GM18870 (cell line): ENCODE results near the gene SPATA1.
"Not testable (repeated sequence)": the region's sequence is repeated elsewhere in the genome, so short reads cannot be mapped to it uniquely, and the experiment has no call there.

Source experiments
- ATAC-seq: cut with Tn5 transposase; IDR thresholded peaks from one replicate; pipeline ENCODE4 v1.9.1; 2021; ENCODE audit warnings: moderate library complexity; ENCODE audit not compliant: unreplicated experiment

Gene SPATA1

DNA sequence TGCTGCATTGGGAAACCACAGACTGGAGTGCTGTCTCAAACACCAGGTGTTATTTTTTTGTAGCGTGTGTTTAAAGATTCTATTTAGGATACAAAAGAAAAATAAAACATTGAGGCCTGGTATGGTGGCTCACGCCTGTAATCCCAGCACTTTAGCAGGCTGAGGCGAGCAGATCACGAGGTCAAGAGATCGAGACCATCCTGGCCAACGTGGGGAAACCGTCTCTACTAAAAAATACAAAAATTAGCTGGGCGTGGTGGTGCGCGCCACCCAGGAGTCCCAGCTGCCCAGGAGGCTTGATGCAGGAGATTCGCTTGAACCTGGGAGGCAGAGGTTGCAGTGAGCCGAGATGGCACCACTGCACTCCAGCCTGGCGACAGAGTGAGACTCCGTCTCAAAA, 1.7 kb downstream of the SPATA1 start:
- ATAC-seq: not testable (repeated sequence)

DNA sequence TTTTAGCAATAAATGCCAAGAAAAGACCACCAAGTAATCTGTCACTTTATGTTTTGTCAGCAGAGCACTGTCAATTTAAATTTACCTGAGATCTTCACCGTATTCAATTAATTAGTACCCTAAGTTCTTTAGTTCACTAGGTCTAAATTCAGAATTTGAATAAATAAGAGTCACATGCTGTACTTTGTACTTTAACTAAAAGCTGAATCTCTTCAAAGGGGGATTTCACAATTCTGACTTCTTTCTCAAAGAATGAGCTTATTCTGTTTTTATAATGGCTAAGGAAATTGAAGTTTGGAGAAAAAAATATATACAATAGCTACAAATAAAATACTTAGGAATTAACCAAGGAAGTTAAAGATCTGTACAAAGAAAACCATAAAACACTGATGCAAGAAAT, 2.3 kb downstream of the SPATA1 start:
- ATAC-seq: no peak

DNA sequence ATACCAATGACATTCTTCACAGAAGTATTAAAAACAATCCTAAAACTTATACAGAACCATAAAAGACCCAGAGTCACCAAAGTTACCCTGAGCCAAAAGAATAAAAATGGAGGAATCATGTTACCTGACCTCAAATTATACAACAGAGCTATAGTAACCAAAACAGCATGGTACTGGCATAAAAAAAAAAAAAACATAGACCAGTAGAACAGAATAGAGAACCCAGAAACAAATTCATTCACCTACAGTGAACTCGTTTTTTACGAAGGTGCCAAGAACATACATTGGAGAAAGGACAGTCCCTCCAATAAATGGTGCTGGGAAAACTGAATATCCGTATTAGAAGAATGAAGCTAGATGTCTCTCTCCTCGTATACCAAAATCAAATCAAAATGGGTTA, 2.8 kb downstream of the SPATA1 start:
- ATAC-seq: no peak

DNA sequence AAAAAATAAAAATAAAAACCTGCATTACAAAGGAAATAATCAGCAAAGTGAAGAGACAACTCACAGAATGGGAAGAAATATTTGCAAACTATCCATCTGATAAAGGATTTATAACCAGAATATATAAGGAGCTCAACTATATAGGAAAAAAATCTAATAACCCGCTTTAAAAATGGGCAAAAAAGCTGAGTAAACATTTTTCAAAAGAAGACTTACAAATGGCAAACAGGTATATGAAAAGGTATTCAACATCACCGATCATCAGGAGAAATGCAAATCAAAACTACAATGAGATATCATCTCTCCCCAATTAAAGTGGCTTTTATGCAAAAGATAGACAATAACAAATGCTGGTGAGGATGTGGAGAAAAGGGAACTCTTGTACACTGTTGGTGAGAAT, 4.0 kb downstream of the SPATA1 start:
- no peak for ATAC-seq

DNA sequence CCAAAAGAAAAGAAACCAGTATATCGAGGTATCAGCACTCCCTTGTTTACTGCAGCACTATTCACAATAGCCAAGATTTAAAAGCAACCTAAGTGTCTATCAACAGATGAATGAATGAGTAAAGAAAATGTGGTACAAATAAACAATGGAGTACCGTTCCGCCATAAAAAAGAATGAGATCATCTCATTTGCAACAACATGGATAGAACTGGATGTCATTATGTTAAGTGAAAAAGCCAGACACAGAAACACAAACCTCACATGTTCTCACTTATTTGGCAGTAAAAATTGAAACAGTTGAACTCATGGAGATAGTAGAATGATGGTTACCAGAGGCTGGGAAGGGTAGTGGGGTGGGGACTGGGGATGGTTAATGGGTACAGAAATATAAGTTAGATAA, 4.5 kb downstream of the SPATA1 start:
- ATAC-seq: no peak

DNA sequence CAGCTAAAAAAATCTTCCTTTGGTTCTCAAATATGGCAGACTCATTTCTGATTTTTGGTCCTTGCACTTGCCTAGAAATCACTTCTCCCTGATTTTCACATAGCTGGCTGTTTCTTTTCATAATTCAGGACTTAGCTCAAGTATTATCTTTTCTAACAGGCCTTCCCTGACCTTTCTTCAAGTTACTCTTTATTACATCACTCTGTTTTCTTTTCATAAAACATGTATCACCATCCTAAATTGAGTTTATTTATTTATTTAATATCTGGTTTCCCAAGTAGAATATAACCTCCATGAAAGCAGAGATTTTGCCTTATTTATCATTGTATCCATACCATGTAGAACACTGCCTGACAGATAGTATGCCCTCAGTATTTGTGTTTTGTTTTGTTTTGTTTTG, 18.4 kb downstream of the SPATA1 start:
- ATAC-seq: no peak

DNA sequence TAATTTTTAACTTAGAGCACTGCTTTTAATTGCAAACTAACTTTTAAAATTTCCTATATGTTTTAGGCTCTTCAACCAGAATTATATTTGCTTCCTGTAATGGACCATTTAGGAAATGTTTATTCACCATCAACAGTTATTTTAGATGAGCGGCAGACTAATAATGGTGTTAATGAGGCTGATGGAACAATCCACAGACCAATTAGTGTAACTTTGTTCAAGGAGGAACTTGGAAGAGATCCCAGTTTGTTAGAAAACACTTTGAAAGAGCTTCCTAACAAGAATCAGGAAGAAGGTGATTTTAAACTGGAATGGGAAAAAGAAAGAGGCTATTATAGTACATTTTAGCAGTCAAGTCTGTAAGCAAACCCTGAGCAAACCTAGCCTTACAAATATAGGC, 19.6 kb downstream of the SPATA1 start:
- ATAC-seq: no peak

DNA sequence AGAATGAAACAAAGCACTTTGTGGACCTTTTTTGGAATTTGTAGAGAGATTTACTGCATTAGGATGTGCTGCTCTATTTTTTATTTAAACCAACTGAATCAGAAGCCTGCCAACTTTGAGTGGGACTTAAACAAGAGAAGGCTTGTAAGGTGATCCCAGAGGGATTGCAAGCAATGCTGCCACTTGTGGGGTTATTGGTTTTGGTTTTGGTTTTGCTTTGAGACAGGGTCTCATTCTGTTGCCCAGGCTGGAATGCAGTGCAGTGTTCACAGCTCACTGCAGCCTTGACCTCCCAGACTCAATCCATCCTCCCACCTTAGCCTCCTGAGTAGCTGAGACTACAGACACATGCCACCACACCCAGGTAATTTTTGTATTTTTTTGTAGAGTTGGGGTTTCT, 32.4 kb downstream of the SPATA1 start:
- peak; percentile 75 for ATAC-seq

DNA sequence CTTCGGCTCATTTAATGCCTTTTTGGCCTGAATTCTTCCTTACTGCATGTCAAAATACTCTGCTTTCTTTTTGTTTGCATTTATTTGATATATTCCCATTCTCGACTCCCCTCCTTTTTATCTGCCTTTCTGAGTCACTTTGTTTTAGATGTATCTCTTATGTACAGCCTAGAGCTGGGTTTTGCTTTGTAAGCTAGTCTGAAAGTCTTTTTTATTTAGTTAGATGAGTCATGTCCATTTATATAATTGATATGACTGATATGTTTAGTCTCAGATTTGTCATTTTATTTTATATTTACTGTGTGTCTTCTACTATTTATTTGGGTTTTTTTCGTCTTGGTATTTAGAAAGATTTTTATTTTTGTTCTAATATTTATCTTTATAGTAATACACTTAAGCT, 33.8 kb downstream of the SPATA1 start:
- no peak for ATAC-seq

DNA sequence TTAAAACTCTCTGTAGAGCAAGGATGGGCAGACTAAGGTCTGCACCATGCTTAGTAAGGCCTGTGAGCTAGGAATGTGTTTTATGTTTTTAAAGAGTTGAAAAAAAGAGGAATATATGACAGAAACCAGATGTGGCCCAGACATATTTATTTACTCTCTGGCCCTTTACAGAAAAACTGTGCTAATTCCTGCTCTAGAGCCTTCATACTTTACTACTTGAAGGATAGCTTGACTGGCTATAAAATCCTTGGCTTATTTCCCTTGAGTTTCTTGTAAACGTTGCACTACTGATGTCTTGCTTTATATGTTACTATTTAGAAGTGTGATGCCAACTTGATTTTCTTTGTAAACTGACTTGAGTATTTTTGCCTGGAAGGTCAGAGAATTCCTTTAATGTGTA, 34.6 kb downstream of the SPATA1 start:
- no peak for ATAC-seq

DNA sequence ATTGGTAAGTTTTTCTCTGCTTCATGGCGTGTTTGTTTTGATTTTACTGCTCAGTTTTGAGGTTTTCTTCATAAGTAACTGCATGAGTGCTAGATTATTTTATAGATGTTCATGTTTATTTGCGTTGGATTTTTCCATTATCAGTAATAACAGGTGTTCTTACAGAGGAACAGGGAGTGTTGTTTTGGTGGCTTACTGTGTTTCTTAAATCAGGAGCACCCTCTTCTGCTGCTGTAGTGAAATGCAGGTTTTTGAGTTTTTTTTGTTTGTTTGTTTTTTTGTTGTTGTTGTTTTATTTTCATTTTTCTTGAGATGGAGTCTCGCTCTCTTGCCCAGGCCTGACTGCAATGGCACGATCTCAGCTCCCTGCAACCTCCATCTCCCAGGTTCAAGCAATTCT, 35.5 kb downstream of the SPATA1 start:
- ATAC-seq: no peak

DNA sequence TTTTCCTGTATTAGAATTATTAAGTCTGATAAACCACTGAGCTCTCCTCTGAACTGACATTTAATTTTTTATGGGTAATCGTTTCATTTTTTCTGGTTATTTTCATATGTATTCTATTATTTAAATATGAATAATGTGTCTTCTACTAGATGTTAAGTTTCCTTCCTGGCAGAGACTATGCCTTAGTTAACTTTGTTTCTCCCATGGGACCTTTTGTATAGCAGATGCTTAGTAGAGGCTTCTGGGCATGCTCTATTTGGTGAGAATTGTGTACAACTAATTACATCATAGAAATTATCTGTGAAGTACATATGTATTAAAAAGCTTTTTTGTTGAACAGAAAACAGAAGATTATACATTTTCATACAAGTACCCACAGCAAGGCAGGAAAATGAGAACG, 44.6 kb downstream of the SPATA1 start:
- ATAC-seq: no peak

DNA sequence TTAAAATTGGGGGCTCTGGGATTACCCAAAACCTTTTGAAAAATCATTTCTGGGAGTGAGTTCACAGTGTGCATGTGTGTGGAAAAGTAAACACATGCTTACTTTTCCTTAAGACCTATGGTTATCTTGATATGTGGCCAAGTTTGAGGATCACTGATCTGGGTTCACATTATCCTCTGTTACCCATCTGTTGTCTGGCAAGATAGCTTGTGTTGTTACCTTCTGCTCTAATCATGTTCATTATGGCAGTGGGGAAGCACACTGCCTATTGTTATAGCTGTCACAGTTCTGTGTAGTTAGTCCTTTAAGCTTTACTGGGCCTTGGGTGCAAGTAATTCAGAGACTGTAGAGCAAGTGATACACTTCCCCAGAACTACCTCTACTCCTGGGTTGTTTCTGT, 63.0 kb downstream of the SPATA1 start:
- ATAC-seq: no peak

DNA sequence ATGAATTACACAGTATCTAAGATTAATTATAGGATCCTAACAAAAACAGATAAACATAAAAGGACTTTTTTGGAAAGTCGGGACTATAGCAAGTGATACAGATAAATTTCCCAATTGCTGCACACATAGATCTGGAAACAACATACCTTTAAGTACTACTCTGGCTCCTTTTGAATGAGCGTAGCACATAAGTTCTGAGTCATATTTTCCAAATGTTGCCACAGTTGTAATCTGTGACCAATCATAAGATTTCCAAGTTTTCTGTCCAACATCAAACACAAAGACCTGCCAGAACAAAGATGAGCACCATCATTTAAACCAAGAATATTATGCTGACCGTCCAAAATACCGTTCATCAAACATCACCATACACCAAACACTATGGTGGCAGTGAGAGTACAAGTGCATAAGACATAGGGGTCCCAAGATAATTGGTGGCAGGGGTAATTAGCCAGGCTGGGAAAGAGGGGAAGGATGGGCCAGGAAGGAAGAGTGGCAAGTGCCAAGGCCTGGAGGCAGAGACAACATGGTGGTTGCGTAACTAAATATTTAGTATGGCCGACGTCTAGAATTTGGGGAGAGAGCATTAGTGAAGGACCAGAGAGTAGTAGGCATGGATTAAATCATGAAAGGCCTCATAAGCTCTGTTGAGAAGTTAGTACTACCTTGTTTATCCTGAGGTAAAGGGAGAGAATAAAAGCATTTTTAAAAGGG, 64.4 kb downstream of the SPATA1 start:
- ATAC-seq: no peak

DNA sequence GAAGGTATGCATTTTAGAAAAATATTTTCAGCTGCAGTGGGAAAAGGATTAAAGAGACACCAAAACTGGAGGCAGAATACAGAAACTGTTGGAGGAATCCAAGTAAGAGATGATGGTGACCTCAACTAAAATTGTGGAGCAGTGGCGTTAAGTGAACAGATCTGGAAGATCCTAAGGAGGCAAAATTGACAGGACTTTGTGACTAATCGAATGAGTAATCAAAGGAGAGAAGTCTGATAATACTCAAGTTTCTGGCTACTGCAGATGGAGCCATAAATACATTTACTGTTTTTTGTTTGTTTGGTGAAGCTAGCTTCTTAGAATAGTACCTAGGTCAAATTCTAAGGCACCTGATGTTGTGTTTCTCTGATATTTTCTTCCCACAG, 65.0 kb downstream of the SPATA1 start:
- ATAC-seq: no peak

DNA sequence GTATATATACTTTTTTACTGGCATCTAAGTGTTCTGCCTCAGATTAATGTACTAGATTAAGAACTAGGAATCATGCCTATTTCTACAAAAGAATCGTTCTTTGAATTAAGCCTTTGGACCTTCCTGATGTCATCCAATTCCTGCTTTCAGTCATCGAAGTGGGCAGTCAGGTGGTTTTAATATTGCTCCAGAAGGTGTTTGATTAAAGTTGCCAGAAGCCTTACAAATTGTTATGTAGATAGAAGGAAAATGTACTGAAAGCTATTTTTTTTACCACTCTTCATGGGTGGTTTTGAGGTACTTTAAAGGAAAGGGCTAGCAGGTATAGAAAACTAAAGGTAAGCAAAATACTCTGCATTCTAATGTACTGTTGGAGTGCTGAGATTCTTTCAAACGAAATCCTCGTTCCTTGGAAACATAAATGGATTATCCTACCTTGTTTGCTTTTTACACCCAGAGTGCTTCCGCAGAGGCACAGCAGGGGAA, 67.3 kb downstream of the SPATA1 start:
- ATAC-seq: no peak

DNA sequence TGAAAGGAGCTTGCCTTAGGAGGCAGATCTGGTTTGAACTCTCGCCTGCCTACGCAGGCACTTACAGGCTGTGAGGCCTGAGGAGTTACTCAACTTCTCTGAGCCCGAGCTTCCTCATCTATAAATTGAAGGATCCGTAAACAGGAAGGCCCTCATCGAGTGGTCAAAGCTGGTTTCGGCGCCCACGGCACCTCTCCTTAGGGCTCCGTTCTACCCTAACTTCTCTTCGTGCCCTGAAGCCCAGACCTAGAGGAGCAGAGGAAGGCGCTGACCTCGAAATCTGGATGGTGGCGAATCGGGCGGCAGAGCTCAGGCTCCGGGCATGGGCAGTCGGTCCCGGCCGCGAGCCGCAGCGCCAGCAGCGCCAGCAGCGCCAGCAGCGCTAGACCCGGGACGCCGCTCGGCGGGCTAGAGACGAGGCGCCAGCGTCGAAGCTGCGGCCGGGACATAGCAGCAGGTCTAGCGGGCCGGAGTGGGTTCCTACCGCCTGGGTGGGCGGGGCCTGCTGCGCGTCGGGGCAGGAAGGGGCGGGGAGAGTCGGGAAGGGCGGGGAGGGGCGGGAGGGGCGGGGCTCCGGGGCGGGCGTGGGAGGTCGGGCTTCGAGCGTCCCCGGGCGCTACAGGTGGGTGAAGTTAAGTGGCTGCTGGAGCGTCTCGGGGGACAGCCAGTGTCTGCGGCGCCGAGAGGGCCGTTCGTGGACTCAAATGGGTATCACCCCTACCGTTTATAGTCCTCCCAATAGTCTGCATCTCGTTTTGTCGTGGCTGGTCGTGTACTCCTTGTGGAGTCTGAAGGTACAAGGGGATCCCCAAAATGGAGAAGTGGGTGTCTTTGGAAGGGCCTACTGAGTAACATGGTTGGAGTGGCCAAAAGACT, 68.0 kb downstream of the SPATA1 start, which contains the start of gene CTBS:
Gene CTBS (minus strand): TSS at position 474 of the 876 bp plus-strand sequence. CDS start 25 bp downstream, at position 449.
- peak; percentile 53 for ATAC-seq

DNA sequence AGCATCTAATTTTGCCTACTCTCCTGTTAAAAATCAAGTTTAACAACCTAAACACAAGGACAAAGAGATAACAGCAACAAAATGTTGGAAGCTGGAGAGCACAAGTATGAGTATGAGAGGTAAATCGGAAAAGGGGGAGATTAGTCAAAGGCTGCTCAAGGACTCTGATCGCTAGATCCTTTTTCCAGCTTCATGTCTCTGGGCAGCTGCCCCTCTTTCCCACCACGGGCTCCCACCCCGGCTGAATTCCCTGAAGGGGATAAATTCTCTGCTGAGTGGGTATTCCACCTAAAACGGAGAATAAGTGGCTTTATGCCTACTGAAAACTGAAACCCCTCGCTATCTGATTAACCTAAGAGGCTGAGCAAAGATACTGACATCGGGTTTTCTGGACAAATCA, 68.8 kb downstream of the SPATA1 start:
- ATAC-seq: no peak

DNA sequence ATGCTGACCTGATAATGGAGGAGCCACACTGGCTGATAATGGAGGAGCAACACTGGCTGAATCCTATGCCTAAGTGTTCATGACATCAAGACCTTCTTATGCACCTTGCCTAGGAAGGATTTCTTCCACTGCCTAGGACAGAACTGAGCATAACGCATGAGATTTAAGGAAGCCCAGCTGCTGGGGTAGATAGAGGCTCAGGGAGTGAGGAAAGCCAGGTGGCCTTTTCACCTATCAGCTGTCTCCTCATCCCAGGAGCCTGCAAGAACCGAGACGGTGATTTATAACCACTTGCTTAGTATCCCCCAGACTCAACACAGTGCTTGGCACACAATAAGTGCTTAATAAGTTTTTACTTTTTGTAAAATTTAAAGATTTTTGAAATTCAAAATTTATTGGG, 75.5 kb downstream of the SPATA1 start:
- ATAC-seq: no peak

DNA sequence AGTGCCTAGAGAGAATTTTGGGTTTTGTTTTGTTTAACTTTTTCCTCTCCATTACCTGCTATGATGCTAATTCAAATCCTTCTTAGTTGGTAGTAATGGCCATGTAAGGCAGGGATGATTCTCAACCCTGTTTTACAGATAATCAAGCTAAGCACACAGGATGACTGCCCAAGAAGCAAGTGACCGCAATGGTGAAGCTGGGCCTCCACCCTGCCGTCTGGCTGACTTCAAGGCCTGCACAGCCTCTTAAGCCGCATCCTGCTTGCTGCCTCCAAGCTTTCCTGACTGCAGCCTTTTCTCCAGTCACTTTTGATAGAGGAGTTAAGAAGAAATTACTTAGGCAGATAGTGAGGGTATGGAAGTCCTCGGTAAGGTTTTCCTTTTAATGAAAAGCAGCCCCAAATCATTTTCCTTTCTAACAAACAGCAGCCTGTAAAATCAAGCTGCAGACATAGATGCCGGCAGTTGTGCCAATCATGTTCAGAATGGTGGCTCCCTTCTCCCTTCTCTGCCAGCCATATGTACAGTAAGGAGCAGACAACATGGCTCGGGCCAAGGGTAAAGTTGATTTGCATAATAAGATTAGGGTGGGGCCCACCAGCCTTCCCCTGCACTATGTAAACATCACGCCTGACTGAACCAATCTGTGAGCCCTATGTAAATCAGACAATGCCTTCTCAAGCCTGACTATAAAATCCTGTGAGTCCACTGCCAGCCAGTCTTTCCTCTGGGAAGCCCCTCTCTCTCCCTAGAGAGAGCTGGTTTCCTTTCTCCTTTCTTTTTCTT, 76.8 kb downstream of the SPATA1 start:
- no peak for ATAC-seq

DNA sequence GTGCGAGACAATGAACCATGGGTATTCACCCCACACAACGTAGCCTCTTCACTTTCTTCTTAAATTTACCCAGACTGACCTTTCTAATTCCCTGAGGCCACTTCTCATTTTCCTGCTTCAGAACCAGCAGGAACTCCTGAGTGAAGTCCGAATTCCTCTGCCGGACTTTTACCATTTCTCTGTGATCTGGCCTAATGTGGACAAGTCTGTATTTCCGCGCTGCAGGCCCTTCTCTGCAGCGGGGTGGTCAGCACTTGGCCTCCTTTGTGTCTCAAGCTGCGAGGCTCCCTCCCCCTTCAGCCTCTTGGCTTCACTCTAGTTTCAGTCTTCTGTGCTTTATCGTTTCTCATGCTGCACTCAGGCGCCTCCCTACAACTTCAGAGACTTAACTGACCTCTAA, 77.5 kb downstream of the SPATA1 start:
- ATAC-seq: no peak
